ENCODE data around the gene H6PD. TPM values are rescaled to one million over a fixed set of nuclear protein-coding genes. Genes with fewer than 3 reads are reported as not detected.

H6PD gene
- total and polyA plus RNA-seq, 2 donors (not counting 3 experiments of a cell fraction or from before 2014, with no cell fraction given), result 24.5 to 29.0 TPM

DNA sequence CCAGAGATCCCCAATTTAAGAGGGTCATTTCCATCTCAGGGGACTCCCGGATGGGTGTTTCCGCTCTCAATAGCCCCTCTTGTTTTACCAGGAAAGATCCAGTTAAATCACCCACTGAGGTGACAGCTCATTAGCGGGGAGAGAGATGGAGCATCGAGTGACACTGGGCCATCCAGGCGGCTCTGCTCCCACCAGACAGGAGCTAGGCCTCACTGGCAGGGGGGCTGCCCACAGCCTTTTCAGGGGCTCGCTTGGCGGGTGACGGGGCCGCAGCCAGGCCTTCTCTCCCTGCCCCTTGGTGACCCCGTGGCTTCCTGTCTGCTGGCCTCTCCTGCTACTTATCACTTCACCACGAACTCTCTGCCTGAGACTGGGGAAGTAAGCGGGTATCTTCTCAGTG lies 31.4 kb downstream of the H6PD start:
- DNase-seq (ENCODE audit: low read depth, low spot score) (no peak), FAIRE-seq (no peak)
- peaks cover 0 to 10% of the 10 kb centered on the region in 2 experiments for H3K36me3 ChIP-seq (ENCODE audit: control insufficient read depth in 2 of 2, extremely low read depth in 1 of 2, insufficient read depth in 2 of 2, low read length in 2 of 2)
- no peak overlapping the region for H3K27ac ChIP-seq (ENCODE audit: insufficient read depth, low read depth, low read length)
- no peaks in the 10 kb centered on the region for H3K4me1 ChIP-seq (ENCODE audit: control insufficient read depth, extremely low read depth, insufficient read depth, low read length)
- dilution Hi-C loops (cut with MboI; ENCODE audit: extremely low pct_ligation_motif_present, low sequenced_read_pairs), result no loop called here
- H3K9me3 ChIP-seq (replicated peaks; ENCODE audit: control insufficient read depth, insufficient read depth, low read length), result no peaks in the 10 kb centered on the region
- H3K9ac ChIP-seq (replicated peaks; ENCODE audit: extremely low read depth, insufficient read depth, low read length), result no peak overlapping the region
- ChIA-PET POLR2A (no interaction called here), CTCF (interaction anchor here (0.7 to 9.6 kb wide), 6 partner anchors 13 to 307 kb away, joined by 3 to 232 read pairs (median 9); no protein-coding TSS in a partner anchor)
- no peaks in the 10 kb centered on the region for H4K20me1 ChIP-seq (replicated peaks; ENCODE audit: control insufficient read depth, extremely low read depth, insufficient read depth, low read length)
- intact Hi-C loops (cut with micrococcal nuclease), result loop anchor here (5.0 kb wide), 1 partner anchor 306 kb away; no protein-coding TSS in a partner anchor
- H3K4me2 ChIP-seq (ENCODE audit: insufficient read depth, low read length), result no peak overlapping the region
- H2AFZ ChIP-seq (ENCODE audit: low read depth, low read length), result no peak overlapping the region
- H3K27me3 ChIP-seq (ENCODE audit: control insufficient read depth in 2 of 2, insufficient read depth in 2 of 2, low read length in 2 of 2), result no peaks in the 10 kb centered on the region
- H3K9me1 ChIP-seq (replicated peaks; ENCODE audit: control insufficient read depth, extremely low read depth, insufficient read depth, low read length), result no peaks in the 10 kb centered on the region
- TF ChIP-seq FOS (IDR thresholded peaks at IDR 0.05; ENCODE audit: borderline replicate concordance, insufficient read depth, low read length) (no peak), GATA2 (IDR thresholded peaks at IDR 0.05; ENCODE audit: insufficient read depth, insufficient read length, low read depth, low read length) (no peak), POLR2AphosphoS5 (IDR thresholded peaks at IDR 0.05; ENCODE audit: insufficient read depth, low read depth, low read length) (no peak), JUN (IDR thresholded peaks at IDR 0.05; ENCODE audit: borderline replicate concordance, insufficient read depth, insufficient read length, low read depth) (no peak), MYC (IDR thresholded peaks at IDR 0.05; ENCODE audit: low read depth, low read length) (no peak), POLR2A (IDR thresholded peaks at IDR 0.05; ENCODE audit: low read depth, low read length) (no peak), EZH2 (IDR thresholded peaks at IDR 0.05; ENCODE audit: borderline replicate concordance, low read depth, low read length, severe bottlenecking) (no peak)
- TF ChIP-seq, protein P1, sequence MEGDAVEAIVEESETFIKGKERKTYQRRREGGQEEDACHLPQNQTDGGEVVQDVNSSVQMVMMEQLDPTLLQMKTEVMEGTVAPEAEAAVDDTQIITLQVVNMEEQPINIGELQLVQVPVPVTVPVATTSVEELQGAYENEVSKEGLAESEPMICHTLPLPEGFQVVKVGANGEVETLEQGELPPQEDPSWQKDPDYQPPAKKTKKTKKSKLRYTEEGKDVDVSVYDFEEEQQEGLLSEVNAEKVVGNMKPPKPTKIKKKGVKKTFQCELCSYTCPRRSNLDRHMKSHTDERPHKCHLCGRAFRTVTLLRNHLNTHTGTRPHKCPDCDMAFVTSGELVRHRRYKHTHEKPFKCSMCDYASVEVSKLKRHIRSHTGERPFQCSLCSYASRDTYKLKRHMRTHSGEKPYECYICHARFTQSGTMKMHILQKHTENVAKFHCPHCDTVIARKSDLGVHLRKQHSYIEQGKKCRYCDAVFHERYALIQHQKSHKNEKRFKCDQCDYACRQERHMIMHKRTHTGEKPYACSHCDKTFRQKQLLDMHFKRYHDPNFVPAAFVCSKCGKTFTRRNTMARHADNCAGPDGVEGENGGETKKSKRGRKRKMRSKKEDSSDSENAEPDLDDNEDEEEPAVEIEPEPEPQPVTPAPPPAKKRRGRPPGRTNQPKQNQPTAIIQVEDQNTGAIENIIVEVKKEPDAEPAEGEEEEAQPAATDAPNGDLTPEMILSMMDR (IDR thresholded peaks at IDR 0.05; ENCODE audit: extremely low read depth in 1 of 2, insufficient read depth in 1 of 2, low read depth in 1 of 2, low read length in 2 of 2), result no peak
- TF ChIP-seq, protein P2, sequence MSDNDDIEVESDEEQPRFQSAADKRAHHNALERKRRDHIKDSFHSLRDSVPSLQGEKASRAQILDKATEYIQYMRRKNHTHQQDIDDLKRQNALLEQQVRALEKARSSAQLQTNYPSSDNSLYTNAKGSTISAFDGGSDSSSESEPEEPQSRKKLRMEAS (IDR thresholded peaks at IDR 0.05; ENCODE audit: insufficient read depth, insufficient read length), result no peak
- H3K79me2 ChIP-seq (ENCODE audit: control insufficient read depth, insufficient read depth, low read length), result no peaks in the 10 kb centered on the region
- H3K4me3 ChIP-seq (replicated peaks in 1 of 3; ENCODE audit: insufficient read depth in 1 of 3, low read depth in 1 of 3, low read length in 3 of 3), result no peak overlapping the region
- BruUV-seq (replicated peaks), result no TSS peak
